ENCODE measurements around the gene MTFR1L.

The MTFR1L gene

GRCh38 chr1:25808481-25809244 lies 11.1 kb upstream of the MTFR1L start:
- TF ChIP-seq ZBTB7A (IDR thresholded peaks at IDR 0.05; ENCODE audit: low read depth): no peak
- no peak for TF ChIP-seq EGR1 (IDR thresholded peaks at IDR 0.05)
- TF ChIP-seq NFIC (IDR thresholded peaks at IDR 0.05): no peak
- TF ChIP-seq, protein P1, sequence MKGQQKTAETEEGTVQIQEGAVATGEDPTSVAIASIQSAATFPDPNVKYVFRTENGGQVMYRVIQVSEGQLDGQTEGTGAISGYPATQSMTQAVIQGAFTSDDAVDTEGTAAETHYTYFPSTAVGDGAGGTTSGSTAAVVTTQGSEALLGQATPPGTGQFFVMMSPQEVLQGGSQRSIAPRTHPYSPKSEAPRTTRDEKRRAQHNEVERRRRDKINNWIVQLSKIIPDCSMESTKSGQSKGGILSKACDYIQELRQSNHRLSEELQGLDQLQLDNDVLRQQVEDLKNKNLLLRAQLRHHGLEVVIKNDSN (IDR thresholded peaks at IDR 0.05): no peak
- no peak for TF ChIP-seq FOXM1 (IDR thresholded peaks at IDR 0.05; ENCODE audit: borderline replicate concordance, low read depth)
- no peak for TF ChIP-seq RAD21 (IDR thresholded peaks at IDR 0.05; ENCODE audit: low read depth)
- no peak for TF ChIP-seq TEAD4 (IDR thresholded peaks at IDR 0.05)
- no peak for TF ChIP-seq EP300 (IDR thresholded peaks at IDR 0.05; ENCODE audit: borderline replicate concordance)
- no peak for TF ChIP-seq MAX (IDR thresholded peaks at IDR 0.05)
- no peak for TF ChIP-seq CEBPB (IDR thresholded peaks at IDR 0.05)
- TF ChIP-seq YY1 (IDR thresholded peaks at IDR 0.05; ENCODE audit: low read depth): no peak
- TF ChIP-seq TAF1 (IDR thresholded peaks at IDR 0.05; ENCODE audit: low read depth): no peak
- no peak for TF ChIP-seq TCF12 (IDR thresholded peaks at IDR 0.05; ENCODE audit: low read depth)
- TF ChIP-seq, protein P2, sequence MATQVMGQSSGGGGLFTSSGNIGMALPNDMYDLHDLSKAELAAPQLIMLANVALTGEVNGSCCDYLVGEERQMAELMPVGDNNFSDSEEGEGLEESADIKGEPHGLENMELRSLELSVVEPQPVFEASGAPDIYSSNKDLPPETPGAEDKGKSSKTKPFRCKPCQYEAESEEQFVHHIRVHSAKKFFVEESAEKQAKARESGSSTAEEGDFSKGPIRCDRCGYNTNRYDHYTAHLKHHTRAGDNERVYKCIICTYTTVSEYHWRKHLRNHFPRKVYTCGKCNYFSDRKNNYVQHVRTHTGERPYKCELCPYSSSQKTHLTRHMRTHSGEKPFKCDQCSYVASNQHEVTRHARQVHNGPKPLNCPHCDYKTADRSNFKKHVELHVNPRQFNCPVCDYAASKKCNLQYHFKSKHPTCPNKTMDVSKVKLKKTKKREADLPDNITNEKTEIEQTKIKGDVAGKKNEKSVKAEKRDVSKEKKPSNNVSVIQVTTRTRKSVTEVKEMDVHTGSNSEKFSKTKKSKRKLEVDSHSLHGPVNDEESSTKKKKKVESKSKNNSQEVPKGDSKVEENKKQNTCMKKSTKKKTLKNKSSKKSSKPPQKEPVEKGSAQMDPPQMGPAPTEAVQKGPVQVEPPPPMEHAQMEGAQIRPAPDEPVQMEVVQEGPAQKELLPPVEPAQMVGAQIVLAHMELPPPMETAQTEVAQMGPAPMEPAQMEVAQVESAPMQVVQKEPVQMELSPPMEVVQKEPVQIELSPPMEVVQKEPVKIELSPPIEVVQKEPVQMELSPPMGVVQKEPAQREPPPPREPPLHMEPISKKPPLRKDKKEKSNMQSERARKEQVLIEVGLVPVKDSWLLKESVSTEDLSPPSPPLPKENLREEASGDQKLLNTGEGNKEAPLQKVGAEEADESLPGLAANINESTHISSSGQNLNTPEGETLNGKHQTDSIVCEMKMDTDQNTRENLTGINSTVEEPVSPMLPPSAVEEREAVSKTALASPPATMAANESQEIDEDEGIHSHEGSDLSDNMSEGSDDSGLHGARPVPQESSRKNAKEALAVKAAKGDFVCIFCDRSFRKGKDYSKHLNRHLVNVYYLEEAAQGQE (IDR thresholded peaks at IDR 0.05; ENCODE audit: low read depth): no peak
- TF ChIP-seq CREB1 (IDR thresholded peaks at IDR 0.05; ENCODE audit: low read depth): no peak

DNA sequence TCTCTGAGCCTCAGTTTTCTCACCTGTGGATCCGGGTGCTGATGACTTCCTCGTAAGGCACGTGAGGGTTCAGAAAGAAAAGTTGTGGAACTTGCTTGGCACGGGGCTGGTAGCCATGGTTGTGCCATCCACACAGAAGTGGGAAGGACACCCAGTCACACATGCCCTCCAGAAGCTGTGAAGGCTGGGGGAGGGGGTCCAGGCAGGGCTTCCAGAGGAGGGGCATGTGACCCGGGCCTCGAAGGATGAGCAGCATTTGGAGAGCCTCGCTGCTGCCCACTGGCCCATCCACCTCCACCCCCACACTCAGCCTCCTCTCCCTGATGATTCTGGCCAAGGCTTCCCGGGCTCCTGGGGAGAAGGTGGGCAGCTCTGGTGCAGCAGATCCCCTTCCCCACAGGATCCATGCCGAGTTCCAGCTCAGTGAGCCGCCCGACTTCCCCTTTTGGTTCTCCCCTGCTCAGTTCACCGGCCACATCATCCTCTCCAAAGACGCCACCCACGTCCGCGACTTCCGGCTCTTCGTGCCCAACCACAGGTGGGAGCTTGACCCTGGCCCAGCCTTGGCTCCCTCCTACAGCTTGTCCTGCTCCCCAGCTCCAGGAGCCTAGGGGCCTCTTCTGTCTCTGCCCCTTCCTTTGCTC lies 10.3 kb upstream of the MTFR1L start:
- TF ChIP-seq, protein P2 (IDR thresholded peaks at IDR 0.05; ENCODE audit: low read depth): no peak
- TF ChIP-seq CREB1 (IDR thresholded peaks at IDR 0.05; ENCODE audit: low read depth) (no peak), TAF1 (IDR thresholded peaks at IDR 0.05; ENCODE audit: low read depth) (no peak), EP300 (IDR thresholded peaks at IDR 0.05; ENCODE audit: borderline replicate concordance) (no peak), FOXM1 (IDR thresholded peaks at IDR 0.05; ENCODE audit: borderline replicate concordance, low read depth) (no peak), YY1 (IDR thresholded peaks at IDR 0.05; ENCODE audit: low read depth) (no peak), TEAD4 (IDR thresholded peaks at IDR 0.05) (no peak), MAX (IDR thresholded peaks at IDR 0.05) (no peak), NFIC (IDR thresholded peaks at IDR 0.05) (no peak), CEBPB (IDR thresholded peaks at IDR 0.05) (no peak), EGR1 (IDR thresholded peaks at IDR 0.05) (no peak), TCF12 (IDR thresholded peaks at IDR 0.05; ENCODE audit: low read depth) (no peak), RAD21 (IDR thresholded peaks at IDR 0.05; ENCODE audit: low read depth) (no peak), ZBTB7A (IDR thresholded peaks at IDR 0.05; ENCODE audit: low read depth) (no peak)
- TF ChIP-seq, protein P1 (IDR thresholded peaks at IDR 0.05): no peak

DNA sequence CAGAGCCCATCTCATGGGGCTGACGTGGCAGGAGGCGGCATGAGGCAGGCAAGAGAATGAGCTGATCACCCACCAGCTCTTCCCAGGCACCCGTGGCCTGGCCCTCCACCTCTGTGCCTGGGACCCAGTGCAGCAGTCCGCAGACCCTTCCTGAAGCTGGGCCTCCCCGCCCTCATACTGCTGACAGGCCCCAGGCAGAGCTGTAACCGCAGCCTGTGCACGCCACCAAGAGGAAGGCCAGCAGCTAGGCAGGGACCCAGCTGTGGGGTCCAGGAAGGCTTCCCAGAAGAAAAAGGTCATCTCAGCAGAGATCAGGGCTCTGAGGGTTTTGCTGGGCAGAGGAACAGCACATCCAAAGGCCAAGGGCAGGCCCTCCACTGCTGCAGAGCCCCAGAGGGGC lies 9.8 kb upstream of the MTFR1L start:
- TF ChIP-seq EP300 (IDR thresholded peaks at IDR 0.05; ENCODE audit: borderline replicate concordance) (no peak), RAD21 (IDR thresholded peaks at IDR 0.05; ENCODE audit: low read depth) (no peak), FOXM1 (IDR thresholded peaks at IDR 0.05; ENCODE audit: borderline replicate concordance, low read depth) (no peak), YY1 (IDR thresholded peaks at IDR 0.05; ENCODE audit: low read depth) (no peak), CREB1 (IDR thresholded peaks at IDR 0.05; ENCODE audit: low read depth) (no peak), TAF1 (IDR thresholded peaks at IDR 0.05; ENCODE audit: low read depth) (no peak), TEAD4 (IDR thresholded peaks at IDR 0.05) (no peak), NFIC (IDR thresholded peaks at IDR 0.05) (no peak), MAX (IDR thresholded peaks at IDR 0.05) (no peak), TCF12 (IDR thresholded peaks at IDR 0.05; ENCODE audit: low read depth) (no peak)
- TF ChIP-seq, protein P2 (IDR thresholded peaks at IDR 0.05; ENCODE audit: low read depth): no peak
- TF ChIP-seq, protein P1 (IDR thresholded peaks at IDR 0.05): no peak
